Astrocyte (in vitro differentiated cells and primary cell): ENCODE data around the gene EHD4. TPM values are rescaled to one million over a fixed set of nuclear protein-coding genes. Genes with fewer than 3 reads are reported as not detected.

Source experiments
- DNase-seq: peaks from one replicate; pipeline ENCODE4 v3.0.0-alpha.2; 2010; ENCODE audit warnings: low read depth
- FAIRE-seq: peaks from 2 replicates; lab custom pipeline; 2011; peaks lifted over from hg19 to GRCh38; lab: Jason Lieb, UNC
- H2AFZ ChIP-seq: 2 replicates; pipeline ENCODE4 v1.6.0; 2012; ENCODE audit warnings: low read depth, low read length, inconsistent platforms
- H3K27ac ChIP-seq: 2 replicates; pipeline ENCODE4 v1.5.1; 2011; ENCODE audit warnings: low read depth, low read length, inconsistent platforms
- H3K27me3 ChIP-seq: 2 replicates; pipeline ENCODE4 v1.6.0; 2011; ENCODE audit warnings: low read length, inconsistent platforms; ENCODE audit not compliant: insufficient read depth
- H3K36me3 ChIP-seq: 2 replicates; pipeline ENCODE4 v1.5.1; 2011; ENCODE audit warnings: low read length, inconsistent platforms; ENCODE audit not compliant: insufficient read depth
- H3K4me1 ChIP-seq: 2 replicates; pipeline ENCODE4 v1.5.1; 2011; ENCODE audit warnings: low read length, inconsistent platforms; ENCODE audit not compliant: insufficient read depth
- H3K4me2 ChIP-seq: 2 replicates; pipeline ENCODE4 v1.6.0; 2012; ENCODE audit warnings: low read length, inconsistent platforms
- H3K4me3 ChIP-seq: 2 replicates; pipeline ENCODE4 v1.5.1; 2011; ENCODE audit warnings: low read depth, mild to moderate bottlenecking, low read length, inconsistent platforms; ENCODE audit not compliant: insufficient read depth
- H3K79me2 ChIP-seq: 2 replicates; pipeline ENCODE4 v1.6.0; 2012; ENCODE audit warnings: mild to moderate bottlenecking, low read length, inconsistent platforms; ENCODE audit not compliant: insufficient read depth
- H3K9ac ChIP-seq: 2 replicates; pipeline ENCODE4 v1.6.0; 2012; ENCODE audit warnings: mild to moderate bottlenecking, low read length, inconsistent platforms
- H3K9me3 ChIP-seq: 2 replicates; pipeline ENCODE4 v1.5.1; 2012; ENCODE audit warnings: low read depth, mild to moderate bottlenecking, low read length, inconsistent platforms; ENCODE audit not compliant: insufficient read depth
- H4K20me1 ChIP-seq: 2 replicates; pipeline ENCODE4 v1.6.0; 2012; ENCODE audit warnings: low read length, inconsistent platforms; ENCODE audit not compliant: insufficient read depth
- H3K27ac Mint-ChIP-seq: one replicate; pipeline ENCODE4 v1.8.0; 2021; ENCODE audit warnings: mild to moderate bottlenecking, mixed read lengths; ENCODE audit not compliant: unreplicated experiment
- H3K27me3 Mint-ChIP-seq: one replicate; pipeline ENCODE4 v1.8.0; 2021; ENCODE audit warnings: low read depth, mixed read lengths; ENCODE audit not compliant: unreplicated experiment
- H3K36me3 Mint-ChIP-seq: one replicate; pipeline ENCODE4 v1.8.0; 2021; ENCODE audit warnings: low read depth, mixed read lengths; ENCODE audit not compliant: unreplicated experiment
- H3K4me1 Mint-ChIP-seq: one replicate; pipeline ENCODE4 v1.8.0; 2021; ENCODE audit warnings: low read depth, mixed read lengths; ENCODE audit not compliant: unreplicated experiment
- H3K4me3 Mint-ChIP-seq: one replicate; pipeline ENCODE4 v1.8.0; 2021; ENCODE audit warnings: mild to moderate bottlenecking, moderate library complexity, mixed read lengths; ENCODE audit not compliant: unreplicated experiment
- H3K9me3 Mint-ChIP-seq: one replicate; pipeline ENCODE4 v1.8.0; 2021; ENCODE audit warnings: mild to moderate bottlenecking, mixed read lengths; ENCODE audit not compliant: unreplicated experiment
- CTCF ChIP-seq: IDR thresholded peaks from 2 replicates; pipeline ENCODE4 v1.5.1; 2011; ENCODE audit warnings: low read depth, mild to moderate bottlenecking, inconsistent platforms, low read length, moderate library complexity; ENCODE audit not compliant: insufficient read depth
- EZH2 ChIP-seq: IDR thresholded peaks from 2 replicates; pipeline ENCODE4 v1.6.1; 2012; ENCODE audit warnings: mild to moderate bottlenecking, low read length, inconsistent platforms; ENCODE audit not compliant: insufficient read depth
- total RNA-seq: library from RNA; stranded (reverse); gene quantifications from 2 replicates; pipeline ENCODE4 v1.2.1, GENCODE V29; 2021

The EHD4 gene
- total RNA-seq, 1 donor from 2014 or later, result 46.4 TPM

- FAIRE-seq (no peak), DNase-seq (no peak)
- TF ChIP-seq CTCF (no peak), EZH2 (no peak)
- peaks cover 18% of the 10 kb centered on the region for H3K4me1 ChIP-seq
- Mint-ChIP-seq H3K9me3 (no peaks in the 10 kb centered on the region), H3K27ac (peak overlapping the region; percentile 86), H3K4me3 (peak overlapping the region; percentile 93), H3K4me1 (peaks cover 37% of the 10 kb centered on the region), H3K27me3 (no peaks in the 10 kb centered on the region), H3K36me3 (no peaks in the 10 kb centered on the region)
- peaks cover 55% of the 10 kb centered on the region for H3K79me2 ChIP-seq
- peak overlapping the region; percentile 94 for H3K4me2 ChIP-seq
- peak overlapping the region; percentile 85 for H2AFZ ChIP-seq
- H3K9me3 ChIP-seq, result no peaks in the 10 kb centered on the region
- H4K20me1 ChIP-seq, result peaks cover 23% of the 10 kb centered on the region
- peaks cover 7% of the 10 kb centered on the region for H3K27me3 ChIP-seq
- H3K27ac ChIP-seq, result peak overlapping the region; percentile 72
- peak overlapping the region; percentile 88 for H3K9ac ChIP-seq
- H3K36me3 ChIP-seq, result no peaks in the 10 kb centered on the region
- H3K4me3 ChIP-seq, result peak overlapping the region; percentile 86
These were observed 483 bp downstream of the EHD4 start for GRCh38 chr15:41971895-41972252.

- peaks cover 6% of the 10 kb centered on the region for H3K27me3 ChIP-seq
- Mint-ChIP-seq H3K36me3 (no peaks in the 10 kb centered on the region), H3K27me3 (no peaks in the 10 kb centered on the region), H3K4me1 (peaks cover 42% of the 10 kb centered on the region), H3K4me3 (peak overlapping the region; percentile 93), H3K9me3 (no peaks in the 10 kb centered on the region), H3K27ac (peak overlapping the region; percentile 86)
- H3K9ac ChIP-seq, result peak overlapping the region; percentile 88
- H4K20me1 ChIP-seq, result peaks cover 26% of the 10 kb centered on the region
- DNase-seq, result peak; percentile 72
- peak overlapping the region; percentile 72 for H3K27ac ChIP-seq
- no peak for FAIRE-seq
- no peaks in the 10 kb centered on the region for H3K9me3 ChIP-seq
- peak overlapping the region; percentile 86 for H3K4me3 ChIP-seq
- H3K4me2 ChIP-seq, result peak overlapping the region; percentile 94
- H3K4me1 ChIP-seq, result peaks cover 23% of the 10 kb centered on the region
- no peak for TF ChIP-seq CTCF
- peaks cover 61% of the 10 kb centered on the region for H3K79me2 ChIP-seq
- H3K36me3 ChIP-seq, result no peaks in the 10 kb centered on the region
- H2AFZ ChIP-seq, result peak overlapping the region; percentile 49
These were observed 1.1 kb downstream of the EHD4 start for GRCh38 chr15:41971089-41971894.

- no peak for DNase-seq
- Histone ChIP-seq H3K36me3 (no peaks in the 10 kb centered on the region), H3K4me2 (peak overlapping the region; percentile 94), H2AFZ (no peak overlapping the region), H3K27me3 (peaks cover 3% of the 10 kb centered on the region), H3K9ac (peak overlapping the region; percentile 88), H3K9me3 (no peaks in the 10 kb centered on the region), H3K4me1 (peaks cover 25% of the 10 kb centered on the region), H3K4me3 (peak overlapping the region; percentile 15), H3K27ac (no peak overlapping the region), H4K20me1 (peaks cover 30% of the 10 kb centered on the region), H3K79me2 (peaks cover 69% of the 10 kb centered on the region)
- Mint-ChIP-seq H3K4me1 (peaks cover 47% of the 10 kb centered on the region), H3K27me3 (no peaks in the 10 kb centered on the region), H3K27ac (peak overlapping the region; percentile 59), H3K9me3 (no peaks in the 10 kb centered on the region), H3K36me3 (peaks cover under 1% of the 10 kb centered on the region), H3K4me3 (peak overlapping the region; percentile 93)
- no peak for TF ChIP-seq CTCF
- no peak for TF ChIP-seq EZH2
- FAIRE-seq, result no peak
These were observed 1.9 kb downstream of the EHD4 start for GRCh38 chr15:41970456-41970855.
